Esophagus squamous epithelium (tissue), 5 donors: ENCODE measurements around the gene GNL2. TPM values are rescaled to one million over a fixed set of nuclear protein-coding genes. Genes with fewer than 3 reads are reported as not detected.
A peak's percentile ranks its signal among the peaks of the same experiment; 100 is the strongest.

ENCODE experiments used
- DNase-seq: peaks from one replicate; lab custom pipeline; 2025; lab: John Stamatoyannopoulos, UW
- H3K27ac ChIP-seq, 4 donors: fragments of 200-600 bp; sonication (generic); one replicate each; pipeline ENCODE4 v1.5.1; 2016 to 2019; ENCODE audit warnings: mild to moderate bottlenecking in 1 of 4
- H3K27me3 ChIP-seq, 4 donors: fragments of 200-600 bp; sonication (generic); 1 replicate in 3 of 4; 2 replicates in 1 of 4; pipeline versions ENCODE4 v1.5.1 to v1.6.0; 2017 to 2021; ENCODE audit warnings: antibody characterized with exemption in 1 of 4
- H3K36me3 ChIP-seq, 3 donors: fragments of 200-600 bp; sonication (generic); one replicate each; pipeline ENCODE4 v1.5.1; 2016 to 2019
- H3K4me1 ChIP-seq, 3 donors: fragments of 200-600 bp; sonication (generic); one replicate each; pipeline ENCODE4 v1.5.1; 2017 to 2019
- H3K4me3 ChIP-seq, 4 donors: fragments of 200-600 bp; sonication (generic); 1 replicate in 3 of 4; 2 replicates in 1 of 4; pipeline ENCODE4 v1.5.1; 2016 to 2019; ENCODE audit warnings: mild to moderate bottlenecking in 2 of 4, moderate library complexity in 1 of 4
- H3K9me3 ChIP-seq, 3 donors: fragments of 200-600 bp; sonication (generic); one replicate each; pipeline ENCODE4 v1.5.1; 2016 to 2019
- CTCF ChIP-seq, 6 experiments: fragments of 450-650 bp in 4 of 6; fragments of 200-600 bp in 2 of 6; sonication (generic) in 2 of 6; IDR thresholded peaks; one replicate each; pipeline ENCODE4 v1.5.1; 2016 to 2019; ENCODE audit warnings: antibody characterized with exemption in 6 of 6, mild to moderate bottlenecking in 4 of 6, moderate library complexity in 4 of 6
- POLR2A ChIP-seq, 4 donors: fragments of 450-650 bp; IDR thresholded peaks; one replicate each; pipeline ENCODE4 v1.6.1; 2017; ENCODE audit warnings: antibody characterized with exemption in 4 of 4, mild to moderate bottlenecking in 4 of 4, moderate library complexity in 3 of 4
- WGBS, 2 donors: methylation state at CpG; one replicate each; pipeline ENCODE4 v1.1.5; 2018; 5-methylcytosine and 5-hydroxymethylcytosine counted together
- intact Hi-C: fragments of 100-400 bp; cut with DNase I; formaldehyde crosslinking; loops from one replicate; pipeline ENCODE4 v1.15.0; 2022
- total RNA-seq, 4 donors: library from RNA; depleted of rRNA; stranded (reverse); fragments of >200 nt; gene quantifications; one replicate each; pipeline ENCODE4 v1.1.0, GENCODE V29; 2016
- donor health status: DM: yes; HTN: yes; CAD: no.

The GNL2 gene
- total RNA-seq, 4 donors from 2014 or later = 27.5 to 53.2 (median 37.1) TPM

- Histone ChIP-seq H3K36me3 (no peaks in the 10 kb centered on the region), H3K27me3 (peaks cover 0 to 37% (median 0%) of the 10 kb centered on the region in 4 donors), H3K27ac (peak overlapping the region in 2 of 4 donors; percentile 15 to 60), H3K9me3 (no peaks in the 10 kb centered on the region), H3K4me3 (no peak overlapping the region), H3K4me1 (peaks cover 0 to 25% (median 0%) of the 10 kb centered on the region in 3 donors)
- no peak for DNase-seq
- intact Hi-C loops = no loop called here
- WGBS, 2 donors = 40 to 74% methylated on average over 9 to 10 of the region's 12 CpGs
- TF ChIP-seq CTCF (IDR thresholded peaks at IDR 0.05) (no peak), POLR2A (IDR thresholded peaks at IDR 0.05) (no peak)
Measured at GRCh38 chr1:37605061-37605650, 9.4 kb upstream of the GNL2 start.

GRCh38 chr1:37602750-37603694, 7.3 kb upstream of the GNL2 start:
- intact Hi-C loops = loop anchor here (5.0 kb wide), 1 partner anchor 79 kb away; no protein-coding TSS in a partner anchor
- no peaks in the 10 kb centered on the region for H3K36me3 ChIP-seq
- peaks cover 0 to 25% (median 0%) of the 10 kb centered on the region in 3 donors for H3K4me1 ChIP-seq
- no peak for DNase-seq
- H3K9me3 ChIP-seq = no peaks in the 10 kb centered on the region
- WGBS, 2 donors = 36 to 39% methylated on average over 6 to 8 of the region's 8 CpGs
- TF ChIP-seq POLR2A (IDR thresholded peaks at IDR 0.05) (no peak), CTCF (IDR thresholded peaks at IDR 0.05) (peak in 5 of 6 experiments; percentile 39 to 62 (median 48))
- H3K27ac ChIP-seq = no peak overlapping the region
- H3K4me3 ChIP-seq = no peak overlapping the region
- peaks cover 0 to 32% (median 0%) of the 10 kb centered on the region in 4 donors for H3K27me3 ChIP-seq

- Histone ChIP-seq H3K27me3 (peaks cover 0 to 17% (median 0%) of the 10 kb centered on the region in 4 donors), H3K9me3 (no peaks in the 10 kb centered on the region), H3K4me1 (peaks cover 0 to 20% (median 0%) of the 10 kb centered on the region in 3 donors), H3K36me3 (no peaks in the 10 kb centered on the region), H3K4me3 (no peak overlapping the region), H3K27ac (no peak overlapping the region)
- no peak for TF ChIP-seq POLR2A (IDR thresholded peaks at IDR 0.05)
- no peak for TF ChIP-seq CTCF (IDR thresholded peaks at IDR 0.05)
- intact Hi-C loops = loop anchor here (5.0 kb wide), 1 partner anchor 81 kb away; no protein-coding TSS in a partner anchor
- DNase-seq = no peak
Measured at GRCh38 chr1:37601441-37601840, 5.7 kb upstream of the GNL2 start.

DNA sequence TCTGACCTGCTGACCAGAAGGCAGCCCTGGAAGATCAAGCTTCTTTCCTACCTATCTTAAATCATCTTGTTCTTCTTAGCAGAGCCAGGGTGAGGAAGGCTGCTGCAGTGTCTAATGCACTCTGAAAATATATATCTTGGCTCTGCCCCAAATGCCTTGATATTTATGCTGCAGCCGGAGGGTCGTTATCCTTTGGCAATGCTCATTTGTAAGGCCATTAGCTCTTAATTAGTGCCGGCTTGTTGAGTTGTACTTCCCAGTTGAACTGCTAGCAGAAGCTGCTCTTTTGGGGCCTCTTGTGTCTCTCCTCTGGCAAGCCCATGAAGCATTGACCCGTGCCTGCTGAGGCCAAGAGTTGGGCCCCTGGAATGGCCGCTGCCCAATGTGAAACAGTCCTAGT, 4.2 kb upstream of the GNL2 start:
- DNase-seq = no peak

More for the DNA sequence above, 4.2 kb upstream of the GNL2 start:
- intact Hi-C loops = loop anchor here (5.0 kb wide), 1 partner anchor 82 kb away; no protein-coding TSS in a partner anchor
- 78% methylated on average over 3 of the region's 5 CpGs; no CpG with 5 or more reads in 1 of the 2 donors for WGBS, 2 donors
- Histone ChIP-seq H3K36me3 (no peaks in the 10 kb centered on the region), H3K27ac (no peak overlapping the region), H3K4me1 (peaks cover 3 to 15% (median 6%) of the 10 kb centered on the region in 3 donors), H3K4me3 (no peak overlapping the region), H3K9me3 (no peaks in the 10 kb centered on the region), H3K27me3 (peaks cover 0 to 12% (median 0%) of the 10 kb centered on the region in 4 donors)
- no peak for TF ChIP-seq CTCF (IDR thresholded peaks at IDR 0.05)
- no peak for TF ChIP-seq POLR2A (IDR thresholded peaks at IDR 0.05)
